Fibroblast of lung (primary cell): ENCODE measurements around the gene HNRNPA0. TPM values are rescaled to one million over a fixed set of nuclear protein-coding genes. Genes with fewer than 3 reads are reported as not detected.

ENCODE experiments used
- DNase-seq, 2 donors: peaks; one replicate each; pipeline versions ENCODE4 v3.0.0 to v3.0.0-alpha.2; 2010; ENCODE audit warnings: low read depth in 2 of 2
- H2AFZ ChIP-seq: 2 replicates; pipeline ENCODE4 v1.5.1; 2012; ENCODE audit warnings: low read length, control low read depth, inconsistent platforms
- H3K27ac ChIP-seq: 2 replicates; pipeline ENCODE4 v1.5.1; 2011; ENCODE audit warnings: low read length, control low read depth; ENCODE audit not compliant: insufficient read depth
- H3K27me3 ChIP-seq: 2 replicates; pipeline ENCODE4 v1.5.1; 2011; ENCODE audit warnings: mild to moderate bottlenecking, low read length; ENCODE audit not compliant: control insufficient read depth, insufficient read depth
- H3K36me3 ChIP-seq: 2 replicates; pipeline ENCODE4 v1.5.1; 2011; ENCODE audit warnings: low read length; ENCODE audit not compliant: control insufficient read depth, insufficient read depth
- H3K4me1 ChIP-seq: 2 replicates; pipeline ENCODE4 v1.5.1; 2011; ENCODE audit warnings: low read length; ENCODE audit not compliant: control insufficient read depth, insufficient read depth; ENCODE audit errors: extremely low read depth
- H3K4me2 ChIP-seq: 2 replicates; pipeline ENCODE4 v1.5.1; 2011; ENCODE audit warnings: low read length, control low read depth; ENCODE audit not compliant: insufficient read depth; ENCODE audit errors: extremely low read depth
- H3K4me3 ChIP-seq, 4 experiments: fragments of 200-600 bp in 1 of 4; sonication (generic) in 1 of 4; replicated peaks in 1 of 4; 2 replicates each; pipeline ENCODE4 v1.5.1; 2011 to 2016; ENCODE audit warnings: low read length in 4 of 4, low read depth in 3 of 4, mild to moderate bottlenecking in 3 of 4, control low read depth in 2 of 4, inconsistent platforms in 1 of 4, mixed read lengths in 1 of 4; ENCODE audit not compliant: insufficient read depth in 1 of 4; ENCODE audit errors: control extremely low read depth in 1 of 4
- H3K79me2 ChIP-seq: 2 replicates; pipeline ENCODE4 v1.5.1; 2012; ENCODE audit warnings: mild to moderate bottlenecking, low read length, inconsistent platforms; ENCODE audit not compliant: control insufficient read depth, insufficient read depth
- H3K9ac ChIP-seq: 2 replicates; pipeline ENCODE4 v1.5.1; 2011; ENCODE audit warnings: mild to moderate bottlenecking, low read length, control low read depth; ENCODE audit not compliant: insufficient read depth
- H3K9me3 ChIP-seq: 2 replicates; pipeline ENCODE4 v1.5.1; 2012; ENCODE audit warnings: low read depth, low read length; ENCODE audit not compliant: control insufficient read depth, insufficient read depth
- H4K20me1 ChIP-seq: 2 replicates; pipeline ENCODE4 v1.5.1; 2011; ENCODE audit warnings: low read length; ENCODE audit not compliant: control insufficient read depth, insufficient read depth; ENCODE audit errors: extremely low read depth
- EZH2 ChIP-seq: IDR thresholded peaks from 2 replicates; pipeline ENCODE4 v1.5.1; 2012; ENCODE audit warnings: low read length, control low read depth, mild to moderate bottlenecking; ENCODE audit errors: missing control alignments
- polyA plus RNA-seq, 2 donors: library from polyadenylated mRNA; depleted of rRNA in 1 of 2; stranded (reverse) in 1 of 2; unstranded in 1 of 2; fragments of >200 nt; gene quantifications; 2 replicates each; pipeline ENCODE4 v1.2.1, GENCODE V29; 2011 to 2012; ENCODE audit warnings: missing spikeins in 1 of 2
- total RNA-seq: library from RNA; depleted of rRNA; stranded (reverse); fragments of >200 nt; gene quantifications from 2 replicates; pipeline ENCODE4 v1.2.1, GENCODE V29; 2014
- TF ChIP-seq, protein P1 (sequence below), 2 donors: IDR thresholded peaks in 1 of 2; conservative IDR thresholded peaks in 1 of 2; 1 replicate in 1 of 2; 2 replicates in 1 of 2; pipeline ENCODE4 v1.5.1; 2011 to 2012; ENCODE audit warnings: low read length in 2 of 2, control low read depth in 1 of 2, inconsistent platforms in 1 of 2, low read depth in 1 of 2, mild to moderate bottlenecking in 1 of 2

The HNRNPA0 gene
- total and polyA plus RNA-seq, 2 donors (not counting 1 experiment from before 2014, with no cell fraction given), result 9.4 to 11.6 TPM

DNA sequence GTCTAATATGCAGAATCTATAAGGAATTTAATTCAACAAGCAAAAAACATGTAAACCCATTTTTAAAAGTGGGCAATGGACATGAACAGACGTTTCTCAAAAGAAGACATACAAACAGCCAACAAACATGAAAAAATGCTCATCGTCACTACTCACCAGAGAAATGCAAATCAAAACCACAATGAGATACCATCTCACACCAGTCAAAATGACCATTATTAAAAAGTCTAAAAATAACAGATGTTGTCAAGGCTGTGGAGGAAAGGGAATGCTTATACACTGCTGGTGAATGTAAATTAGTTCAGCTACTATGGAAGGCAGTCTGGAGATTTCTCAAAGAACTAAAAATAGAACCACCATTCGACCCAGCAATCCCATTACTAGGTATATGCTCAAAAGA is 15.2 kb downstream of the HNRNPA0 start:
- Histone ChIP-seq H3K36me3 (no peaks in the 10 kb centered on the region), H3K27me3 (no peaks in the 10 kb centered on the region), H4K20me1 (no peaks in the 10 kb centered on the region), H3K4me2 (no peak overlapping the region), H3K9ac (no peak overlapping the region), H3K79me2 (no peaks in the 10 kb centered on the region), H3K4me1 (peaks cover 2% of the 10 kb centered on the region), H3K9me3 (no peaks in the 10 kb centered on the region), H3K27ac (no peak overlapping the region), H2AFZ (no peak overlapping the region), H3K4me3 (no peak overlapping the region)
- DNase-seq, result peak in 1 of 2 donors; percentile 58
- TF ChIP-seq, protein P1, sequence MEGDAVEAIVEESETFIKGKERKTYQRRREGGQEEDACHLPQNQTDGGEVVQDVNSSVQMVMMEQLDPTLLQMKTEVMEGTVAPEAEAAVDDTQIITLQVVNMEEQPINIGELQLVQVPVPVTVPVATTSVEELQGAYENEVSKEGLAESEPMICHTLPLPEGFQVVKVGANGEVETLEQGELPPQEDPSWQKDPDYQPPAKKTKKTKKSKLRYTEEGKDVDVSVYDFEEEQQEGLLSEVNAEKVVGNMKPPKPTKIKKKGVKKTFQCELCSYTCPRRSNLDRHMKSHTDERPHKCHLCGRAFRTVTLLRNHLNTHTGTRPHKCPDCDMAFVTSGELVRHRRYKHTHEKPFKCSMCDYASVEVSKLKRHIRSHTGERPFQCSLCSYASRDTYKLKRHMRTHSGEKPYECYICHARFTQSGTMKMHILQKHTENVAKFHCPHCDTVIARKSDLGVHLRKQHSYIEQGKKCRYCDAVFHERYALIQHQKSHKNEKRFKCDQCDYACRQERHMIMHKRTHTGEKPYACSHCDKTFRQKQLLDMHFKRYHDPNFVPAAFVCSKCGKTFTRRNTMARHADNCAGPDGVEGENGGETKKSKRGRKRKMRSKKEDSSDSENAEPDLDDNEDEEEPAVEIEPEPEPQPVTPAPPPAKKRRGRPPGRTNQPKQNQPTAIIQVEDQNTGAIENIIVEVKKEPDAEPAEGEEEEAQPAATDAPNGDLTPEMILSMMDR (conservative IDR thresholded peaks at IDR 0.05 in 1 of 2, IDR thresholded peaks at IDR 0.05 in 1 of 2; ENCODE audit: low read depth in 1 of 2, low read length in 2 of 2), result no peak
- no peak for TF ChIP-seq EZH2

DNA sequence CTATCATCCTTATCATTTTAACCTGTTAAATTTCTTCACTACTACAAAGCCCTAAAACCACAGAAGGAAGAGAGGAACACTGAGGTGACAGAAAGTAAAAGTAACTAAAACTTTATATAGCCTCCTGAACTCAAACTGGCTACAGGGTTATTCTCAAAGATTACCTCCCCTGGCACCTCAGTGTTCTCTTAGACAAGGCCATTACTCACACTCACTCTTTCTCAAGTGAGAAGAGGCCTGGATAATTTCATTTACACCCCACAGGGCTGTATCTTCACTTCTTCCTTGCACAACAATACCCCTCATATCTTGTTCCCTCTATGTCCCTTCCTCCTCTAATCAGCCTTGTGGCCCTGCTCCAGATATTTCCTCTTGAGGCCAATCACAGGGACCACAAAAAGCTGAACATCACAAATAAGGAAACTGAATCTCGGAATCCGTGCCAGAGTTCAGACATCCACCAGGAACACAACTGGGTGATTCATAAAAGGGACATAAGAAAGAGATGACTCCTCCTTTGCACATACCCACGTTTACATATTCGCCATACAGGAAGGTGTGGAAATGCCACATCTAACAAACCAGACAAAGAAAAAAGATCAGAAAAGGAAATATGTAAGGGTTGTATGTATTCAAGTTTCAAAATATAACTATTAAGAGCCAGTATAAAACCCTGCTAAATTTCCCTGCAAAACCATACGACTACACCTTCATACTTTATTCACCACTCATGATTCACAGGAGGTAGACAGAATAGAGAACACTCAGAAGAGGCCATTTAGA is 16.6 kb downstream of the HNRNPA0 start:
- H3K27me3 ChIP-seq, result no peaks in the 10 kb centered on the region
- H3K4me3 ChIP-seq, result no peak overlapping the region
- H3K4me2 ChIP-seq, result no peak overlapping the region
- no peaks in the 10 kb centered on the region for H3K36me3 ChIP-seq
- no peak overlapping the region for H3K9ac ChIP-seq
- H3K9me3 ChIP-seq, result no peaks in the 10 kb centered on the region
- TF ChIP-seq, protein P1 (conservative IDR thresholded peaks at IDR 0.05 in 1 of 2, IDR thresholded peaks at IDR 0.05 in 1 of 2; ENCODE audit: low read depth in 1 of 2, low read length in 2 of 2), result no peak
- TF ChIP-seq EZH2, result no peak
- H3K79me2 ChIP-seq, result no peaks in the 10 kb centered on the region
- peaks cover 2% of the 10 kb centered on the region for H3K4me1 ChIP-seq
- no peaks in the 10 kb centered on the region for H4K20me1 ChIP-seq
- no peak overlapping the region for H3K27ac ChIP-seq
- DNase-seq, result peak; percentile 62 to 64
- no peak overlapping the region for H2AFZ ChIP-seq

DNA sequence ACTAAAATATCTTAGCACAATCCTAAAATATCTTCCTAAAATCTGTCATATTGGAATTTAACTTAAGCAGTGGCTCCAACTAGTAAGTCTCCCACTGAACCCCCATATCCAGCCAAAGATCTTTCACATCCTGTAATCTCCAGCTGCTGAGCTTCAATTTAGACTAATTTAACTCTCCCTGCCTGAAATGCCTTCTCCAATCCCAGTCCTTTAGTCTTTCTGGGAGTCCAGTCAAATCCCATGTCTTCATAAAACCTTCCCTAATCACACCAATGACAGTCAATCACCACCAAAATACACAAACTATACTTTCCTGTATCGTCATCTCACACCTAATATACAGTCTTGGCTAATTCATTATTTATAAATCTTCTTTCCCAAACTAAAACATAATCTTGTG is 17.7 kb downstream of the HNRNPA0 start:
- no peak for DNase-seq
- H3K4me1 ChIP-seq, result peaks cover 2% of the 10 kb centered on the region
- no peaks in the 10 kb centered on the region for H4K20me1 ChIP-seq
- no peaks in the 10 kb centered on the region for H3K27me3 ChIP-seq
- H2AFZ ChIP-seq, result no peak overlapping the region
- H3K9ac ChIP-seq, result no peak overlapping the region
- no peaks in the 10 kb centered on the region for H3K9me3 ChIP-seq
- no peaks in the 10 kb centered on the region for H3K36me3 ChIP-seq
- H3K4me3 ChIP-seq, result peak overlapping the region in 1 of 4 experiments; percentile 80
- TF ChIP-seq EZH2, result no peak
- TF ChIP-seq, protein P1 (conservative IDR thresholded peaks at IDR 0.05 in 1 of 2, IDR thresholded peaks at IDR 0.05 in 1 of 2; ENCODE audit: low read depth in 1 of 2, low read length in 2 of 2), result no peak
- no peaks in the 10 kb centered on the region for H3K79me2 ChIP-seq
- H3K4me2 ChIP-seq, result no peak overlapping the region
- H3K27ac ChIP-seq, result no peak overlapping the region
